A549 (cell line): ENCODE measurements around the gene GRK5. TPM values are rescaled to one million over a fixed set of nuclear protein-coding genes. Genes with fewer than 3 reads are reported as not detected.

Experiments
- ATAC-seq, 2 experiments: fragments of 200-7000 bp in 1 of 2; fragments of >200 bp in 1 of 2; cut with Nextera tagmentation in 1 of 2; cut with Tn5 transposase in 1 of 2; 3 replicates each; pipeline versions ENCODE4 v1.8.0 to v1.9.1; 2018 to 2020; ENCODE audit warnings: mild to moderate bottlenecking in 1 of 2, moderate library complexity in 1 of 2
- CTCF ChIA-PET: fragments of 300-600 bp; sonication (Branson Sonifier 250); formaldehyde crosslinking; extraction: SDS; loops from one replicate; lab custom pipeline; 2021; ENCODE audit warnings: antibody characterized with exemption, inconsistent platforms; lab: Yijun Ruan, JAX
- POLR2A ChIA-PET: fragments of 350-600 bp; formaldehyde crosslinking; extraction: SDS; loops from one replicate; lab custom pipeline; 2021; ENCODE audit warnings: antibody characterized with exemption, inconsistent platforms; lab: Yijun Ruan, JAX
- DNase-seq, 2 experiments: peaks; one replicate each; pipeline versions ENCODE4 v3.0.0 to v3.0.0-alpha.2; 2011 to 2016; ENCODE audit warnings: low read depth in 1 of 2, low spot score in 1 of 2
- FAIRE-seq: peaks from 2 replicates; lab custom pipeline; 2011; peaks lifted over from hg19 to GRCh38; lab: Jason Lieb, UNC
- H3K27ac ChIP-seq, 2 experiments: fragments of >200 bp; sonication (Bioruptor Twin); formaldehyde crosslinking; 3 replicates each; pipeline ENCODE4 v1.5.1; 2016 to 2017
- H3K4me1 ChIP-seq: fragments of >200 bp; sonication (Bioruptor Twin); formaldehyde crosslinking; 3 replicates; pipeline ENCODE4 v1.6.1; 2016
- H3K4me2 ChIP-seq: fragments of >200 bp; sonication (Bioruptor Twin); formaldehyde crosslinking; 3 replicates; pipeline ENCODE4 v1.6.1; 2016
- H3K4me3 ChIP-seq: fragments of >200 bp; sonication (Bioruptor Twin); formaldehyde crosslinking; 3 replicates; pipeline ENCODE4 v1.5.1; 2016
- H3K9me3 ChIP-seq: fragments of >200 bp; sonication (Bioruptor Twin); formaldehyde crosslinking; 3 replicates; pipeline ENCODE4 v1.6.1; 2016
- ATOH8 ChIP-seq: fragments of 250-450 bp; sonication (Bioruptor Pico); IDR thresholded peaks from 2 replicates; pipeline ENCODE4 v1.5.0; 2020; ENCODE audit warnings: low read depth, mild to moderate bottlenecking, moderate library complexity
- CBX2 ChIP-seq: fragments of 200-600 bp; sonication (generic); IDR thresholded peaks from 2 replicates; pipeline ENCODE4 v1.6.1; 2016; ENCODE audit warnings: low read depth, mild to moderate bottlenecking, borderline replicate concordance
- CBX8 ChIP-seq: fragments of 200-600 bp; sonication (generic); IDR thresholded peaks from 2 replicates; pipeline ENCODE4 v1.6.1; 2016
- E2F6 ChIP-seq: IDR thresholded peaks from 2 replicates; pipeline ENCODE4 v1.6.1; 2012; ENCODE audit warnings: low read depth, borderline replicate concordance
- EHF ChIP-seq: fragments of 250-450 bp; sonication (Bioruptor Pico); IDR thresholded peaks from 2 replicates; pipeline ENCODE4 v1.5.0; 2020; ENCODE audit warnings: mild to moderate bottlenecking
- EHMT2 ChIP-seq: fragments of 200-600 bp; sonication (generic); IDR thresholded peaks from 2 replicates; pipeline ENCODE4 v1.6.1; 2016; ENCODE audit warnings: antibody characterized with exemption, low read depth, mild to moderate bottlenecking, moderate library complexity
- ELK1 ChIP-seq: fragments of 150-350 bp; IDR thresholded peaks from 2 replicates; pipeline ENCODE4 v1.6.1; 2014; ENCODE audit warnings: low read depth, mild to moderate bottlenecking, low read length
- ESRRA ChIP-seq: fragments of 150-350 bp; IDR thresholded peaks from 2 replicates; pipeline ENCODE4 v1.6.1; 2014; ENCODE audit warnings: mild to moderate bottlenecking, low read length, borderline replicate concordance
- FOSL2 ChIP-seq, 2 experiments: fragments of 450-650 bp in 1 of 2; fragments of >200 bp in 1 of 2; sonication (Bioruptor Twin) in 1 of 2; formaldehyde crosslinking; IDR thresholded peaks; 2 replicates each; pipeline versions ENCODE4 v1.5.0 to v1.6.1; 2016 to 2020; ENCODE audit warnings: mild to moderate bottlenecking in 1 of 2, moderate library complexity in 1 of 2
- GATA3 ChIP-seq: IDR thresholded peaks from 2 replicates; pipeline ENCODE4 v1.6.1; 2012; ENCODE audit warnings: borderline replicate concordance
- HDAC2 ChIP-seq: fragments of 200-600 bp; sonication (generic); IDR thresholded peaks from 2 replicates; pipeline ENCODE4 v1.6.1; 2016
- HES2 ChIP-seq: fragments of >200 bp; sonication (Bioruptor Twin); formaldehyde crosslinking; IDR thresholded peaks from 2 replicates; pipeline ENCODE4 v1.6.1; 2016
- HEYL ChIP-seq: fragments of 250-450 bp; sonication (Bioruptor Pico); IDR thresholded peaks from 2 replicates; pipeline ENCODE4 v1.8.0; 2021; ENCODE audit warnings: mild to moderate bottlenecking, moderate library complexity
- JUN ChIP-seq, 2 experiments: fragments of >200 bp; sonication (Bioruptor Twin); formaldehyde crosslinking; IDR thresholded peaks; 2 replicates in 1 of 2; 3 replicates in 1 of 2; pipeline ENCODE4 v1.6.1; 2016 to 2017
- JUNB ChIP-seq: fragments of >200 bp; sonication (Bioruptor Twin); formaldehyde crosslinking; IDR thresholded peaks from 2 replicates; pipeline ENCODE4 v1.6.1; 2016
- KDM1A ChIP-seq: fragments of 200-600 bp; sonication (generic); IDR thresholded peaks from 2 replicates; pipeline ENCODE4 v1.6.1; 2016; ENCODE audit warnings: low read depth, mild to moderate bottlenecking
- KDM5A ChIP-seq: fragments of 200-600 bp; sonication (generic); IDR thresholded peaks from 2 replicates; pipeline ENCODE4 v1.6.1; 2016; ENCODE audit warnings: antibody characterized with exemption, mild to moderate bottlenecking
- MAFK ChIP-seq: fragments of 450-650 bp; IDR thresholded peaks from 2 replicates; pipeline ENCODE4 v1.6.1; 2014; ENCODE audit not compliant: partially characterized antibody
- RAD21 ChIP-seq, 2 experiments: fragments of >200 bp in 1 of 2; sonication (Bioruptor Twin) in 1 of 2; formaldehyde crosslinking in 1 of 2; IDR thresholded peaks in 1 of 2; conservative IDR thresholded peaks in 1 of 2; 2 replicates in 1 of 2; 3 replicates in 1 of 2; pipeline ENCODE4 v1.6.1; 2012 to 2018; ENCODE audit warnings: inconsistent platforms in 1 of 2
- RARB ChIP-seq: fragments of 250-450 bp; sonication (Bioruptor Pico); IDR thresholded peaks from 2 replicates; pipeline ENCODE4 v1.8.0; 2021; ENCODE audit warnings: mild to moderate bottlenecking, moderate library complexity
- RFX5 ChIP-seq: fragments of 450-650 bp; IDR thresholded peaks from 2 replicates; pipeline ENCODE4 v1.7.1; 2014; ENCODE audit warnings: antibody characterized with exemption, mild to moderate bottlenecking, moderate library complexity
- SMC3 ChIP-seq: fragments of >200 bp; sonication (Bioruptor Twin); formaldehyde crosslinking; IDR thresholded peaks from 3 replicates; pipeline ENCODE4 v1.6.1; 2018; ENCODE audit warnings: inconsistent platforms
- SREBF2 ChIP-seq: fragments of 450-650 bp; IDR thresholded peaks from 2 replicates; pipeline ENCODE4 v1.6.1; 2014; ENCODE audit warnings: mild to moderate bottlenecking, moderate library complexity
- TP53 ChIP-seq: fragments of 250-450 bp; sonication (Bioruptor Pico); IDR thresholded peaks from 2 replicates; pipeline ENCODE4 v1.5.0; 2021; ENCODE audit warnings: mild to moderate bottlenecking, moderate library complexity
- ZC3H11A ChIP-seq: fragments of 450-650 bp; IDR thresholded peaks from 2 replicates; pipeline ENCODE4 v1.6.1; 2014; ENCODE audit warnings: antibody characterized with exemption, mild to moderate bottlenecking
- ZFP36 ChIP-seq: fragments of 450-650 bp; IDR thresholded peaks from 2 replicates; pipeline ENCODE4 v1.6.1; 2014; ENCODE audit warnings: borderline replicate concordance; ENCODE audit not compliant: partially characterized antibody
- ZSCAN20 ChIP-seq: fragments of 250-450 bp; sonication (Bioruptor Pico); IDR thresholded peaks from 2 replicates; pipeline ENCODE4 v1.8.0; 2022; ENCODE audit warnings: mild to moderate bottlenecking, moderate library complexity
- WGBS: methylation state at CpG from one replicate; pipeline ENCODE4 v1.1.6; 2017; ENCODE audit errors: missing lambda C conversion rate; 5-methylcytosine and 5-hydroxymethylcytosine counted together
- polyA plus RNA-seq, 4 experiments: library from polyadenylated mRNA; depleted of rRNA in 3 of 4; stranded (reverse); fragments of >200 nt; fragmentation: RNase III in 1 of 4; extraction: RNeasy Plus Mini Kit Qiagen cat#74134 plus additional on column Dnase treatment in 1 of 4; gene quantifications; 2 replicates in 3 of 4; 3 replicates in 1 of 4; pipeline ENCODE4 v1.2.3, GENCODE V29; 2011 to 2017
- TF ChIP-seq, protein P1 (sequence below): fragments of >200 bp; sonication (Bioruptor Twin); formaldehyde crosslinking; IDR thresholded peaks from 3 replicates; pipeline ENCODE4 v1.6.1; 2016

Gene GRK5
- polyA plus RNA-seq, 2 of the 4 experiments (the other 2 are of a cell fraction), result 5.0 to 7.9 TPM

DNA sequence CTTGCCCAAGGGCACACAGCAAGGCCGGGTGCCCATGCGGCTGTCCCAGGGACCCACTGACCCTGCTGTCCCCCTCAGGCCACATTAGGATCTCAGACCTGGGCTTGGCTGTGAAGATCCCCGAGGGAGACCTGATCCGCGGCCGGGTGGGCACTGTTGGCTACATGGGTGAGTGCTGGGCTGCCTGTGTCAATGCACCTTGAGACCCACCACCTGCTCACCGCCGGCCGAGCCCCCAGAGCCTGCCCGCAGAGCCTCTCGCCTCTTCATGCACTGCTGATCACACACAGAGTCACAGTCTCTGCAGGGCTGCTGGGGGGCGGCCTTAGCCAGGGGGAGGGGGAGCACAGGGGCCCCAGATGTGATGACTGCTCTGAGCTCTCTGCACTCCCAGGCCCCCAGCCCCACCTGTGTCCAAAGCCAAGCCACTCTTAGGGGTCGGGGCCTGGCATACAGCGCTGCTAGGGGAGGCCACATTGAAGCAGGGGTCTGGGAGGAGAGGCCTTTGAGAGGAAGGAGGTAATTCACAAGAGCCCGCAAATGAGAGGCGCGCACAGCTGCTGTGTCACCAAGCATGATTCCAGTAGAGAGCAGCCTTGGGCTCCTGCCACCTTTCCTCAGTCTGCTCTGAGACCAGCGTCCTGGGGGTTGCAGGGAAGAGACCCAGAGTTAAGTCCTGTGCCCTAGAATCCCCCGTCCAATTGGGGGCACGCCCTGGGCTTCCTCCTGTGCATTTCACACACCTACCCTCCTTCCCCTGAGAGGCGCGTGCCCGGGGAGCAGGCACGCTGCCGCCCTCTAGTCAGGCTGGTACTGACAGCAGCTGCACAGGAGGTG is 234.8 kb downstream of the GRK5 start:
- POLR2A ChIA-PET, result no interaction called here
- H3K4me1 ChIP-seq, result no peaks in the 10 kb centered on the region
- 79% methylated on average over 20 of the region's 25 CpGs for WGBS
- CTCF ChIA-PET, result interaction anchor here (1.1 to 12.1 kb wide), 6 partner anchors 10 to 274 kb away, joined by 3 to 186 read pairs (median 22); partner anchors contain the start of gene GRK5
- ATAC-seq, result no peak
- no peak overlapping the region for H3K4me3 ChIP-seq
- no peak for TF ChIP-seq KDM5A
- TF ChIP-seq GATA3, result no peak
- no peak overlapping the region for H3K27ac ChIP-seq
- H3K9me3 ChIP-seq, result no peaks in the 10 kb centered on the region
- no peak for DNase-seq
- no peak for FAIRE-seq
- H3K4me2 ChIP-seq, result no peak overlapping the region

GRCh38 chr10:119442758-119443060 is 235.3 kb downstream of the GRK5 start:
- 79% methylated on average over 4 of the region's 4 CpGs for WGBS
- CTCF ChIA-PET, result interaction anchor here (1.1 to 12.1 kb wide), 7 partner anchors 11 to 275 kb away, joined by 3 to 186 read pairs (median 37); partner anchors contain the start of gene GRK5

DNA sequence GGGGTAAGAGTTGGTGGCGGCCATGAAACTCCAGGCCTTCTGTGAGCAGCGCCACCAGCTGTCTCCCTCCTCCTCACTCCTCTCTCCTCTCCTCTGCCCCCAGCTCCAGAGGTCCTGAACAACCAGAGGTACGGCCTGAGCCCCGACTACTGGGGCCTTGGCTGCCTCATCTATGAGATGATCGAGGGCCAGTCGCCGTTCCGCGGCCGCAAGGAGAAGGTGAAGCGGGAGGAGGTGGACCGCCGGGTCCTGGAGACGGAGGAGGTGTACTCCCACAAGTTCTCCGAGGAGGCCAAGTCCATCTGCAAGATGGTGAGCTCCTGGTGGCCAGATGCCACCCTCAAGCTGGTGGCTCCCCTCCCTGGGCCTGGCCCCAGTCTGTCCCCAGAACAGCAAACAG is 236.1 kb downstream of the GRK5 start:
- ATAC-seq (no peak), DNase-seq (no peak), FAIRE-seq (no peak)
- no peak overlapping the region for H3K4me2 ChIP-seq
- no peaks in the 10 kb centered on the region for H3K4me1 ChIP-seq
- ChIA-PET CTCF (interaction anchor here (0.7 to 12.1 kb wide), 11 partner anchors 15 to 248 kb away, joined by 3 to 186 read pairs (median 18); partner anchors contain the start of gene GRK5), POLR2A (interaction anchor here (1.9 kb wide), 1 partner anchor 237 kb away, joined by 6 read pairs; no protein-coding TSS in a partner anchor)
- 85% methylated on average over 15 of the region's 15 CpGs for WGBS
- no peak overlapping the region for H3K4me3 ChIP-seq
- H3K9me3 ChIP-seq, result no peaks in the 10 kb centered on the region
- H3K27ac ChIP-seq, result no peak overlapping the region
- TF ChIP-seq MAFK, result no peak
- no peak for TF ChIP-seq RFX5
- TF ChIP-seq JUNB, result no peak
- TF ChIP-seq KDM1A, result no peak
- TF ChIP-seq ESRRA, result no peak
- TF ChIP-seq ZFP36, result no peak
- no peak for TF ChIP-seq RAD21 (conservative IDR thresholded peaks at IDR 0.05 in 1 of 2, IDR thresholded peaks at IDR 0.05 in 1 of 2)
- no peak for TF ChIP-seq KDM5A
- TF ChIP-seq SMC3, result no peak
- no peak for TF ChIP-seq HEYL
- no peak for TF ChIP-seq ZSCAN20 (CRISPR knock-in tag)
- TF ChIP-seq ATOH8 (CRISPR knock-in tag), result no peak
- TF ChIP-seq RARB (CRISPR knock-in tag), result no peak
- no peak for TF ChIP-seq FOSL2 (IDR thresholded peaks at IDR 0.05)
- TF ChIP-seq FOSL2 (CRISPR knock-in tag; IDR thresholded peaks at IDR 0.05), result no peak

More at GRCh38 chr10:119442758-119443060, 235.3 kb downstream of the GRK5 start:
- TF ChIP-seq CBX8, result no peak
- TF ChIP-seq, protein P1, sequence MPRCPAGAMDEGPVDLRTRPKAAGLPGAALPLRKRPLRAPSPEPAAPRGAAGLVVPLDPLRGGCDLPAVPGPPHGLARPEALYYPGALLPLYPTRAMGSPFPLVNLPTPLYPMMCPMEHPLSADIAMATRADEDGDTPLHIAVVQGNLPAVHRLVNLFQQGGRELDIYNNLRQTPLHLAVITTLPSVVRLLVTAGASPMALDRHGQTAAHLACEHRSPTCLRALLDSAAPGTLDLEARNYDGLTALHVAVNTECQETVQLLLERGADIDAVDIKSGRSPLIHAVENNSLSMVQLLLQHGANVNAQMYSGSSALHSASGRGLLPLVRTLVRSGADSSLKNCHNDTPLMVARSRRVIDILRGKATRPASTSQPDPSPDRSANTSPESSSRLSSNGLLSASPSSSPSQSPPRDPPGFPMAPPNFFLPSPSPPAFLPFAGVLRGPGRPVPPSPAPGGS, result no peak
- no peak for TF ChIP-seq ATOH8 (CRISPR knock-in tag)
- TF ChIP-seq SMC3, result no peak
- no peak for TF ChIP-seq TP53 (CRISPR knock-in tag)
- TF ChIP-seq SREBF2, result no peak
- no peak for TF ChIP-seq E2F6
- TF ChIP-seq ELK1, result no peak
- TF ChIP-seq EHF (CRISPR knock-in tag), result no peak
- TF ChIP-seq EHMT2, result no peak
- no peak for TF ChIP-seq HES2
- no peak for TF ChIP-seq JUN (IDR thresholded peaks at IDR 0.05)
- no peak for TF ChIP-seq HDAC2
- TF ChIP-seq RFX5, result no peak
- no peak for TF ChIP-seq ZC3H11A
- no peak for TF ChIP-seq KDM1A
- TF ChIP-seq CBX2, result no peak
- FAIRE-seq, result no peak
- no peak for DNase-seq
- Histone ChIP-seq H3K4me2 (no peak overlapping the region), H3K27ac (no peak overlapping the region), H3K9me3 (no peaks in the 10 kb centered on the region), H3K4me3 (no peak overlapping the region), H3K4me1 (no peaks in the 10 kb centered on the region)
- POLR2A ChIA-PET, result interaction anchor here (1.9 kb wide), 1 partner anchor 236 kb away, joined by 6 read pairs; no protein-coding TSS in a partner anchor
- no peak for ATAC-seq
